DMS53 treated with DMSO at 0.1 percent for 48 hours (cell line): ENCODE measurements around the gene CALCR.
A peak's percentile ranks its signal among the peaks of the same experiment; 100 is the strongest.

Source experiments
- DNase-seq: peaks from one replicate; lab custom pipeline; 2025; ENCODE audit not compliant: unreplicated experiment; lab: John Stamatoyannopoulos, UW

Gene CALCR

GRCh38 chr7:93461350-93461749 lies 113.2 kb downstream of the CALCR start:
- DNase-seq, result peak; percentile 52

GRCh38 chr7:93453262-93453661 lies 121.3 kb downstream of the CALCR start:
- no peak for DNase-seq

GRCh38 chr7:93448176-93448575 lies 126.3 kb downstream of the CALCR start:
- no peak for DNase-seq

- no peak for DNase-seq
These were observed 127.0 kb downstream of the CALCR start for GRCh38 chr7:93447509-93447908.

GRCh38 chr7:93442478-93443224 lies 131.9 kb downstream of the CALCR start:
- peak; percentile 58 for DNase-seq

GRCh38 chr7:93435791-93436190 lies 138.7 kb downstream of the CALCR start:
- no peak for DNase-seq

GRCh38 chr7:93432130-93432529 lies 142.4 kb downstream of the CALCR start:
- DNase-seq, result no peak

GRCh38 chr7:93430917-93431588 lies 143.5 kb downstream of the CALCR start:
- DNase-seq, result no peak

- no peak for DNase-seq
These were observed 145.0 kb downstream of the CALCR start for GRCh38 chr7:93429563-93429962.

GRCh38 chr7:93427107-93427506 lies 147.4 kb downstream of the CALCR start:
- no peak for DNase-seq

- no peak for DNase-seq
These were observed 148.3 kb downstream of the CALCR start for GRCh38 chr7:93426155-93426696.

GRCh38 chr7:93414574-93414973 lies 159.9 kb downstream of the CALCR start:
- peak; percentile 95 for DNase-seq

GRCh38 chr7:93409324-93409723 lies 165.2 kb downstream of the CALCR start:
- DNase-seq, result no peak

GRCh38 chr7:93407239-93407638 lies 167.3 kb downstream of the CALCR start:
- DNase-seq, result no peak

GRCh38 chr7:93402944-93403343 lies 171.6 kb downstream of the CALCR start:
- peak; percentile 10 for DNase-seq

- DNase-seq, result no peak
These were observed 174.9 kb downstream of the CALCR start for GRCh38 chr7:93399642-93400041.

- no peak for DNase-seq
These were observed 181.5 kb downstream of the CALCR start for GRCh38 chr7:93392984-93393383.

GRCh38 chr7:93390660-93391059 lies 183.9 kb downstream of the CALCR start:
- DNase-seq, result no peak

- no peak for DNase-seq
These were observed 192.2 kb downstream of the CALCR start for GRCh38 chr7:93382362-93382761.

GRCh38 chr7:93378131-93378760 lies 196.3 kb downstream of the CALCR start:
- DNase-seq, result no peak

GRCh38 chr7:93375603-93376002 lies 198.9 kb downstream of the CALCR start:
- no peak for DNase-seq
